ENCODE data around the gene NIBAN1. TPM values are rescaled to one million over a fixed set of nuclear protein-coding genes. Genes with fewer than 3 reads are reported as not detected.

Gene NIBAN1
- total RNA-seq, 1 donor from 2014 or later = 97.4 TPM

- H3K27me3 ChIP-seq (ENCODE audit: control insufficient read depth, insufficient read depth, low read length) = no peaks in the 10 kb centered on the region
- no peak for DNase-seq (ENCODE audit: low read depth)
- no peak overlapping the region for H3K4me3 ChIP-seq (ENCODE audit: low read depth, low read length)
- no peaks in the 10 kb centered on the region for H3K36me3 ChIP-seq (ENCODE audit: control insufficient read depth, insufficient read depth, low read length)
- no peak for TF ChIP-seq CTCF (IDR thresholded peaks at IDR 0.05; ENCODE audit: insufficient read depth, low read length, severe bottlenecking)
- FAIRE-seq = no peak
These were observed 42.0 kb downstream of the NIBAN1 start for GRCh38 chr1:184932319-184932718.

- Histone ChIP-seq H3K36me3 (ENCODE audit: control insufficient read depth, insufficient read depth, low read length) (no peaks in the 10 kb centered on the region), H3K27me3 (ENCODE audit: control insufficient read depth, insufficient read depth, low read length) (no peaks in the 10 kb centered on the region), H3K4me3 (ENCODE audit: low read depth, low read length) (no peak overlapping the region)
- DNase-seq (ENCODE audit: low read depth) (no peak), FAIRE-seq (no peak)
- TF ChIP-seq CTCF (IDR thresholded peaks at IDR 0.05; ENCODE audit: insufficient read depth, low read length, severe bottlenecking) = no peak
These were observed 42.7 kb downstream of the NIBAN1 start for GRCh38 chr1:184931566-184931965.

GRCh38 chr1:184930645-184931044 lies 43.7 kb downstream of the NIBAN1 start:
- no peak for FAIRE-seq
- no peak for DNase-seq (ENCODE audit: low read depth)
- no peaks in the 10 kb centered on the region for H3K27me3 ChIP-seq (ENCODE audit: control insufficient read depth, insufficient read depth, low read length)
- H3K36me3 ChIP-seq (ENCODE audit: control insufficient read depth, insufficient read depth, low read length) = no peaks in the 10 kb centered on the region
- H3K4me3 ChIP-seq (ENCODE audit: low read depth, low read length) = no peak overlapping the region
- TF ChIP-seq CTCF (IDR thresholded peaks at IDR 0.05; ENCODE audit: insufficient read depth, low read length, severe bottlenecking) = no peak

GRCh38 chr1:184930232-184930631 lies 44.1 kb downstream of the NIBAN1 start:
- no peak for TF ChIP-seq CTCF (IDR thresholded peaks at IDR 0.05; ENCODE audit: insufficient read depth, low read length, severe bottlenecking)
- no peaks in the 10 kb centered on the region for H3K36me3 ChIP-seq (ENCODE audit: control insufficient read depth, insufficient read depth, low read length)
- FAIRE-seq = no peak
- DNase-seq (ENCODE audit: low read depth) = no peak
- no peak overlapping the region for H3K4me3 ChIP-seq (ENCODE audit: low read depth, low read length)
- H3K27me3 ChIP-seq (ENCODE audit: control insufficient read depth, insufficient read depth, low read length) = no peaks in the 10 kb centered on the region

GRCh38 chr1:184929711-184930202 lies 44.6 kb downstream of the NIBAN1 start:
- Histone ChIP-seq H3K4me3 (ENCODE audit: low read depth, low read length) (no peak overlapping the region), H3K36me3 (ENCODE audit: control insufficient read depth, insufficient read depth, low read length) (no peaks in the 10 kb centered on the region), H3K27me3 (ENCODE audit: control insufficient read depth, insufficient read depth, low read length) (no peaks in the 10 kb centered on the region)
- TF ChIP-seq CTCF (IDR thresholded peaks at IDR 0.05; ENCODE audit: insufficient read depth, low read length, severe bottlenecking) = no peak
- FAIRE-seq (no peak), DNase-seq (ENCODE audit: low read depth) (peak; percentile 83)

GRCh38 chr1:184928394-184928793 lies 45.9 kb downstream of the NIBAN1 start:
- H3K4me3 ChIP-seq (ENCODE audit: low read depth, low read length) = no peak overlapping the region
- H3K27me3 ChIP-seq (ENCODE audit: control insufficient read depth, insufficient read depth, low read length) = no peaks in the 10 kb centered on the region
- DNase-seq (ENCODE audit: low read depth) (no peak), FAIRE-seq (no peak)
- no peak for TF ChIP-seq CTCF (IDR thresholded peaks at IDR 0.05; ENCODE audit: insufficient read depth, low read length, severe bottlenecking)
- H3K36me3 ChIP-seq (ENCODE audit: control insufficient read depth, insufficient read depth, low read length) = no peaks in the 10 kb centered on the region

Measured in bronchial epithelial cell (primary cell).